Heart right ventricle (tissue), 16 donors: ENCODE measurements around the gene MYBPC1. TPM values are rescaled to one million over a fixed set of nuclear protein-coding genes. Genes with fewer than 3 reads are reported as not detected.
"Not testable (repeated sequence)": the region's sequence is repeated elsewhere in the genome, so short reads cannot be mapped to it uniquely, and the experiment has no call there.

Experiments
- ATAC-seq, 8 donors: fragments of 200-7000 bp; cut with Tn5 transposase; one replicate each; pipeline ENCODE4 v1.9.1; 2020; ENCODE audit warnings: mild to moderate bottlenecking in 8 of 8, moderate library complexity in 8 of 8, moderate number of reproducible peaks in 1 of 8
- DNase-seq, 2 donors: peaks; one replicate each; pipeline ENCODE4 v3.0.0-alpha.2; 2020
- H3K27ac ChIP-seq, 10 donors: fragments of 200-600 bp; sonication (generic) in 2 of 10; one replicate each; pipeline versions ENCODE4 v1.5.0 to v1.8.0; 2020 to 2022; ENCODE audit warnings: mild to moderate bottlenecking in 3 of 10
- H3K27me3 ChIP-seq, 7 donors: fragments of 200-600 bp; one replicate each; pipeline ENCODE4 v1.8.0; 2021 to 2022; ENCODE audit warnings: mild to moderate bottlenecking in 2 of 7
- H3K36me3 ChIP-seq, 9 donors: fragments of 200-600 bp; sonication (generic) in 1 of 9; one replicate each; pipeline versions ENCODE4 v1.5.0 to v1.8.0; 2020 to 2022; ENCODE audit warnings: mild to moderate bottlenecking in 2 of 9
- H3K4me1 ChIP-seq, 9 donors: fragments of 200-600 bp; sonication (generic) in 1 of 9; one replicate each; pipeline versions ENCODE4 v1.5.0 to v1.8.0; 2020 to 2022; ENCODE audit warnings: mild to moderate bottlenecking in 4 of 9
- H3K4me3 ChIP-seq, 10 donors: fragments of 200-600 bp; sonication (generic) in 2 of 10; one replicate each; pipeline versions ENCODE4 v1.5.0 to v1.8.0; 2020 to 2022; ENCODE audit warnings: mild to moderate bottlenecking in 7 of 10, moderate library complexity in 2 of 10
- H3K9me3 ChIP-seq, 11 donors: fragments of 200-600 bp in 10 of 11; sonication (generic) in 2 of 11; one replicate each; pipeline versions ENCODE4 v1.5.0 to v1.8.0; 2013 to 2022; ENCODE audit warnings: mild to moderate bottlenecking in 2 of 11, control low read depth in 1 of 11, moderate library complexity in 1 of 11
- WGBS, 2 donors: extraction: QIAGEN DNeasy Blood & Tissue Kit; methylation state at CpG; one replicate each; pipeline ENCODE4 v1.1.7; 2013; ENCODE audit warnings: inconsistent platforms in 1 of 2; 5-methylcytosine and 5-hydroxymethylcytosine counted together
- intact Hi-C, 10 donors: fragments of 100-400 bp; cut with DNase I; formaldehyde crosslinking; loops; one replicate each; pipeline versions ENCODE4 v1.11.1 to v1.14.2; 2022
- polyA plus RNA-seq, 2 donors: library from polyadenylated mRNA; stranded (reverse); fragments of 200-250 nt; gene quantifications; one replicate each; pipeline ENCODE4 v1.2.3, GENCODE V29; 2013
- total RNA-seq, 10 donors: library from RNA; stranded (reverse); fragmentation: NEBNext Ultra II Directional in 3 of 10; extraction: Animal tissue kit (Norgen Biotek cat#: 25700) in 3 of 10; gene quantifications; one replicate each; pipeline versions ENCODE4 v1.2.1 to v1.2.4, GENCODE V29; 2021 to 2023
- TF ChIP-seq, protein P1 (sequence below), 9 donors: fragments of 200-600 bp; sonication (generic) in 2 of 9; IDR thresholded peaks; one replicate each; pipeline versions ENCODE4 v1.5.0 to v1.8.0; 2021 to 2022; ENCODE audit warnings: antibody characterized with exemption in 9 of 9, mild to moderate bottlenecking in 5 of 9, moderate library complexity in 1 of 9
- donor health status: Arrhythmogenic right ventricular cardiomyopathy.
- donor health status: ischemic (EF 13 %, LVEDD 7.1; RV severe dilation, severe dysfunction).
- donor health status: healthy with polysubstance abuse.
- donor health status: DM: no; HTN: yes; CAD: no.
- donor health status: DM: no; HTN: no; CAD: no.
- donor health status: ischemic (EF 25% LVEDD 6.9; RV normal size, moderate dysfunction).
- donor health status: ischemic (EF 25% LVEDD 5.7; RV mildly dilated, moderate dysfunction).
- donor health status: healthy.
- donor health status: DM: yes; HTN: yes; CAD: no.
- donor health status: Ischemic cardiomyopathy.
- donor health status: ischemic (EF 35%, LVEDD 5.7; RV mildly dilated, moderate dysfunction).
- donor health status: nonischemic (EF 11% LVEDD 7.7; RV severe dilation, severe dysfunction).
- donor health status: DM: yes; HTN: yes; CAD: no.
- donor health status: PGD.
- donor health status: ischemic (EF 29% LVEDD 5.4; RV normal size, mild dysfunction).
- donor health status: nonischemic (EF 23%, LVEDD 6.1; RV moderate dilation, normal function).

MYBPC1 gene
- total and polyA plus RNA-seq, 12 donors: 0.17 to 6.4 (median 1.7) TPM

DNA sequence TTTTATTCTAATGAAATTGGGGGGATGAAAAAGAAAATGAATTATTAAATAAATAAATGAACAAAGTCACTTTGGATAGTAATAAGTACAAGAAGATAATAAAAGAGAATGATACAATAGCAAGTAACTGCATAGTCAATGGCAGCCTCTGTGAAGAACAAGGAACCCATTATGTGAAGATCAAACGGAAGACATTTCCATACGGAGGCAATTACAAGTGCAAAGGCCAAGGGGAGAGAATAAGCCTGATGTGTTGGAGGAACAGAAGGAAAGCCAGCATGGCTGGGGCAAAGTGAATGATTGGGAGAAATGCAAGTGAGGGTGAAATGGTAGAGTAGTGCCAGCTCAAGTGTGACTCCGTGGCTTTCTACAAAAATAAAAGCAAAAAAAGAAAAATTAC, 58.7 kb downstream of the MYBPC1 start:
- TF ChIP-seq, protein P1, sequence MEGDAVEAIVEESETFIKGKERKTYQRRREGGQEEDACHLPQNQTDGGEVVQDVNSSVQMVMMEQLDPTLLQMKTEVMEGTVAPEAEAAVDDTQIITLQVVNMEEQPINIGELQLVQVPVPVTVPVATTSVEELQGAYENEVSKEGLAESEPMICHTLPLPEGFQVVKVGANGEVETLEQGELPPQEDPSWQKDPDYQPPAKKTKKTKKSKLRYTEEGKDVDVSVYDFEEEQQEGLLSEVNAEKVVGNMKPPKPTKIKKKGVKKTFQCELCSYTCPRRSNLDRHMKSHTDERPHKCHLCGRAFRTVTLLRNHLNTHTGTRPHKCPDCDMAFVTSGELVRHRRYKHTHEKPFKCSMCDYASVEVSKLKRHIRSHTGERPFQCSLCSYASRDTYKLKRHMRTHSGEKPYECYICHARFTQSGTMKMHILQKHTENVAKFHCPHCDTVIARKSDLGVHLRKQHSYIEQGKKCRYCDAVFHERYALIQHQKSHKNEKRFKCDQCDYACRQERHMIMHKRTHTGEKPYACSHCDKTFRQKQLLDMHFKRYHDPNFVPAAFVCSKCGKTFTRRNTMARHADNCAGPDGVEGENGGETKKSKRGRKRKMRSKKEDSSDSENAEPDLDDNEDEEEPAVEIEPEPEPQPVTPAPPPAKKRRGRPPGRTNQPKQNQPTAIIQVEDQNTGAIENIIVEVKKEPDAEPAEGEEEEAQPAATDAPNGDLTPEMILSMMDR (IDR thresholded peaks at IDR 0.05): no peak
- Histone ChIP-seq H3K4me1 (no peaks in the 10 kb centered on the region), H3K4me3 (no peak overlapping the region), H3K27ac (no peak overlapping the region), H3K27me3 (peaks cover 0 to 12% (median 3%) of the 10 kb centered on the region in 7 donors), H3K9me3 (no peaks in the 10 kb centered on the region), H3K36me3 (no peaks in the 10 kb centered on the region)
- ATAC-seq: no peak
- 29 to 40% methylated on average over 3 of the region's 3 CpGs for whole genome bisulfite sequencing, 2 donors
- intact Hi-C loops: no loop called here
- DNase-seq: no peak

DNA sequence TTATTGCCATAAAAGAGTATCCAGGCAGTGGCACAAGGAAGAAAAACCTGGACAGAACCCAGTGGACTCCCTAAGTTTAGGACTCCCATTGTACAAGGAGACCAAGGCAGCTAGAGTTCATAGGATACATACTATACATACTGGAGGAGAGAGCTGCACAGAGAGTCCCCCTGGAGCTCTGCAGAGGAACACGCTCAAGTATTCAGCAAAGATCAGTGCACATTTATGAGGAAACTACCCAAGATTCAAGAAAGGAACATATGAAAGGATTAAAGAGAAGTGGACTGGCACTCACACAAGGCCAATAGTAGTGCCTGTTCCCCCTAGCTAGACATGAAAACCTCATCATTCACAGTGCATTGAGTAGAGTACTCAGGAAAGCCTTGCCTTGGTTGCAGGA, 59.7 kb downstream of the MYBPC1 start:
- TF ChIP-seq, protein P1 (IDR thresholded peaks at IDR 0.05): no peak
- DNase-seq: no peak
- Histone ChIP-seq H3K9me3 (no peaks in the 10 kb centered on the region), H3K27me3 (peaks cover 0 to 12% (median 3%) of the 10 kb centered on the region in 7 donors), H3K27ac (no peak overlapping the region), H3K4me3 (no peak overlapping the region), H3K4me1 (no peaks in the 10 kb centered on the region), H3K36me3 (no peaks in the 10 kb centered on the region)
- WGBS, 2 donors: 71 to 78% methylated on average over 1 of the region's 1 CpG
- intact Hi-C loops: no loop called here
- ATAC-seq: no peak

DNA sequence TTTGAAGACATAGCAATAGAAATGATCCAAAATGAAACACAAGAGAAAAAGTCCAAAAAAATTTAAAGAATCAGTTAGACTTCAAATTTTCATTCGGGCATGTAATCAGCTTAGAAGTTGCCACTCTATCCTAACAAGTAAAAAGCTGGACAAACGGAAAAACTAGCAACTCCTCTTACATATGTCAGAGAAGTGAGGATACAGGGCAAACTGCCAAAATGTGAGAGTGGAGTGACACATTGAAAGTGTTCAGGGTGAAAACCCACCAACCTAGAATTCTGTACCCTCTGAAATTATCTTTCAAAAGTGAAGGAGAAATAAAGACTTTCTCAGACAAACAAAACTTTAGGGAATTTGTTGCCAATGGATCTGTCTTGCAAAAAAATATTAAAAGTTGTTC, 60.6 kb downstream of the MYBPC1 start:
- 35 to 37% methylated on average over 2 of the region's 2 CpGs for WGBS, 2 donors
- Histone ChIP-seq H3K9me3 (no peaks in the 10 kb centered on the region), H3K27me3 (peaks cover 0 to 12% (median 3%) of the 10 kb centered on the region in 7 donors), H3K27ac (no peak overlapping the region), H3K4me3 (no peak overlapping the region), H3K4me1 (no peaks in the 10 kb centered on the region), H3K36me3 (no peaks in the 10 kb centered on the region)
- TF ChIP-seq, protein P1 (IDR thresholded peaks at IDR 0.05): no peak
- no peak for DNase-seq
- ATAC-seq: no peak
- intact Hi-C loops: no loop called here

DNA sequence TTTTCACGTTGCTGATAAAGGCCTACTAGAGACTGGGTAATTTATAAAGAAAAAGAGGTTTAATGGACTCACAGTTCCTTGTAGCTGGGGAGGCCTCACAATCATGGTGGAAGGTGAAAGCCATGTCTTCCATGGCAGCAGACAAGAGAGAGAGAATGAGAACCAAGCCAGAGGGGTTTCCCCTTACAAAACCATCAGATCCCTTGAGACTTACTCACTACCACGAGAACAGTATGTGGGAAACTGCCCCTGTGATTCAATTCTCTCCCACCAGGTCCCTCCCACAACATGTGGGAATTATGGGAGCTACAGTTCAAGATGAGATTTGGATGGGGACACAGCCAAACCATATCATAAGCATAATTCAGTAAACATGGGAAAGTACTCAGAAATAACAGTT, 65.9 kb downstream of the MYBPC1 start:
- H3K4me3 ChIP-seq, ATAC-seq, H3K27ac ChIP-seq, H3K4me1 ChIP-seq, H3K36me3 ChIP-seq, intact Hi-C loops, DNase-seq, H3K27me3 ChIP-seq, H3K9me3 ChIP-seq: not testable (repeated sequence)
- WGBS, 2 donors: 62% methylated on average over 2 of the region's 2 CpGs

DNA sequence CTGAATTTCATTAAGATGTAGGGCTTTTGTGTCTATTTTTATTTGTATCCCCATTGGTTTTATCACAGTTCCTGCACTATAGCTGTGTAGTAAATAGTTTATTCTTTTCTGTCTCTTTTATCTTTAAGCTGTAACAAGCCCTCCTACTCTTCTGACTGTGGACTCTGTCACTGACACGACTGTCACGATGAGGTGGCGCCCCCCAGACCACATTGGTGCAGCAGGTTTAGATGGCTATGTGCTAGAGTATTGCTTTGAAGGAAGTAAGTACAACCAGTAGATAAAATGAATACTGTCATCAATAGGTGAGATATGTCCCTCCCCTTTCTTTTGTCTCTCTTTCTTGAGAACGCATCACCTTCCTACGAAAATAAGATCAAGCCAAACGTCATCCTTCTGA, 68.5 kb downstream of the MYBPC1 start:
- DNase-seq (no peak), ATAC-seq (no peak)
- TF ChIP-seq, protein P1 (IDR thresholded peaks at IDR 0.05): no peak
- Histone ChIP-seq H3K27ac (no peak overlapping the region), H3K4me3 (no peak overlapping the region), H3K36me3 (no peaks in the 10 kb centered on the region), H3K4me1 (no peaks in the 10 kb centered on the region), H3K27me3 (peaks cover 0 to 12% (median 0%) of the 10 kb centered on the region in 7 donors), H3K9me3 (no peaks in the 10 kb centered on the region)
- WGBS, 2 donors: 72 to 79% methylated on average over 6 of the region's 6 CpGs
- intact Hi-C loops: no loop called here
